Activated naive CD4-positive, alpha-beta T cell treated with anti-CD3 and anti-CD28 coated beads, Interleukin-2, amount 50 U/mL, for 72 hours (primary cell): ENCODE measurements around the gene PBRM1. TPM values are rescaled to one million over a fixed set of nuclear protein-coding genes. Genes with fewer than 3 reads are reported as not detected.

Experiments
- ATAC-seq, 2 donors: fragments of 150-1000 bp; cut with Tn5 transposase; 2 replicates each; pipeline ENCODE4 v1.10.0; 2021; ENCODE audit warnings: mild to moderate bottlenecking in 2 of 2, moderate library complexity in 2 of 2
- DNase-seq, 2 donors: peaks; one replicate each; pipeline ENCODE4 v3.0.0; 2021 to 2022; ENCODE audit warnings: low spot score in 2 of 2
- H3K27ac Mint-ChIP-seq, 2 donors: one replicate each; pipeline ENCODE4 v1.8.0; 2022; ENCODE audit warnings: mild to moderate bottlenecking in 2 of 2, mixed read lengths in 2 of 2
- H3K36me3 Mint-ChIP-seq, 2 donors: one replicate each; pipeline ENCODE4 v1.8.0; 2022; ENCODE audit warnings: mixed read lengths in 2 of 2
- H3K9me3 Mint-ChIP-seq, 2 donors: one replicate each; pipeline ENCODE4 v1.8.0; 2022; ENCODE audit warnings: mixed read lengths in 2 of 2
- total RNA-seq, 2 donors: library from RNA; stranded (reverse); gene quantifications; one replicate each; pipeline ENCODE4 v1.2.3, GENCODE V29; 2022

The PBRM1 gene
- total RNA-seq, 2 donors from 2014 or later: 69.5 to 70.1 TPM

- peaks cover 0 to 5% of the 10 kb centered on the region in 2 donors for H3K9me3 Mint-ChIP-seq
- DNase-seq (no peak), ATAC-seq (no peak)
- peaks cover 31 to 36% of the 10 kb centered on the region in 2 donors for H3K36me3 Mint-ChIP-seq
- H3K27ac Mint-ChIP-seq: peak overlapping the region; percentile 93 to 99
These were observed 147.8 kb downstream of the PBRM1 start for GRCh38 chr3:52537726-52538421.

DNA sequence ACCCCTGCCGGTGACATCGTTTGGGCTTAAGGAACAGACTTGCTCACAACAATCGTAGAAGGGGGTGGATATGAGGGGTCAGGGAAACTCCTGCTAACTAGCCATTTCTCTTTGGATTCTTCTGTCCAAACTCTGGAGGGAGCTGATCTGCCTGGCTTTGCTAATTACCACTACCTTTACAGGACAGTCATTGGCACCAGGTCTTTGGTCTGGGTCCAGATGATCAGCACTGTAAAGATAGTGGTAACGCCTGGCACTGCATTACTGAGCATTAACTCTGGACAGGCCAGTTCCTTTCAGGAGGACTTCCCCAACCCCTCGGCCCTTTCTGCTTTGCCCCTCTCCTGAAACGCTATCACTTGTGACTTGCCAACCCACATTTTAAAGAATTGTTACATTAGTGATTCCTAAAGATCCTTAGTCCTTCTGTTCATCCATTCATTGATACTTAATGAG lies 148.5 kb downstream of the PBRM1 start:
- H3K36me3 Mint-ChIP-seq: peaks cover 31 to 36% of the 10 kb centered on the region in 2 donors
- H3K9me3 Mint-ChIP-seq: peaks cover 0 to 5% of the 10 kb centered on the region in 2 donors
- H3K27ac Mint-ChIP-seq: peak overlapping the region; percentile 93 to 99
- ATAC-seq (no peak), DNase-seq (no peak)

DNA sequence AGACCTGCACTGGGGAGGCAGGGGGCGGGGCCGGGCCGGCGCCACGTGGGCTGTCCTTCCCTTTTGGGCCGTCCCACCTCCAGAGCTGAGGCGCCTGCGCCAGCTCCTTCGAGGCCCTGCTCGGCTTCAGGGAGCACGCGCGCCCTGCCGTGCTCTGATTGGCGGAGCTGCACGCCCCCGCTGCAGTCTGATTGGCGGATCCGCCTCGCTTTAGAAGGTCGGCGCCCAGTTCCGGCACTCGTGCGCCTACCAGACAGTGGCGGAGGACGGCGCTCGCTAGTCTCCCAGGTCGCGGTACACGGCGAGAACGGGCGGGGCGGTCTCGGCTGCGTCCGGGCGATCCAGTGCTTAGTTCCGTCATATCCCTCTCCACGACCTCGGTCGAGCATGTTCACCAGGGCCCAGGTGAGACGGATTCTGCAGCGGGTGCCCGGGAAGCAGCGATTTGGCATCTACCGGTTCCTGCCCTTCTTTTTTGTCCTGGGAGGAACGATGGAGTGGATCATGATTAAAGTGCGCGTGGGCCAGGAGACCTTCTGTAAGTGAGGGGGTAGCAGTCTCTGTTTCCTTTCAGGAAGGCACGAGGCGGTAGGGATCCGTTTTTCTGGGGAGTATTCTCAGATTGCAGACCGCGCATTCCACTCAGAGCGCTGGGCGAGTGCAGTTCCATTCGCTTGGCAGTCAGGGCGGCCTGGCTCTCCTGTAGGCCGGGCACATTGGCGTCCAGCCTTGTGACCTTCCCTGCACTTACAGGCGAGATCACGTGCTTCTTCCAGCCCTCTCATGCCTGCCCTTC lies 149.1 kb downstream of the PBRM1 start, which contains the start of gene UQCC5:
Gene UQCC5 (plus strand): TSS at position 237 of the 796 bp plus-strand sequence. CDS start 151 bp downstream, at position 388.
- H3K36me3 Mint-ChIP-seq: peaks cover 31 to 36% of the 10 kb centered on the region in 2 donors
- ATAC-seq (peak; percentile 90 to 92), DNase-seq (peak; percentile 97 to 99)
- peaks cover 0 to 5% of the 10 kb centered on the region in 2 donors for H3K9me3 Mint-ChIP-seq
- H3K27ac Mint-ChIP-seq: peak within 1 kb of the TSS; percentile 93 to 99

GRCh38 chr3:52536112-52536368 lies 149.7 kb downstream of the PBRM1 start:
- Mint-ChIP-seq H3K27ac (peak overlapping the region in 1 of 2 donors; percentile 93), H3K36me3 (peaks cover 27 to 34% of the 10 kb centered on the region in 2 donors)

GRCh38 chr3:52535411-52536111 lies 150.2 kb downstream of the PBRM1 start:
- Mint-ChIP-seq H3K27ac (peak overlapping the region in 1 of 2 donors; percentile 93), H3K9me3 (peaks cover 0 to 5% of the 10 kb centered on the region in 2 donors), H3K36me3 (peaks cover 27 to 30% of the 10 kb centered on the region in 2 donors)
- ATAC-seq (no peak), DNase-seq (no peak)

More at GRCh38 chr3:52536112-52536368, 149.7 kb downstream of the PBRM1 start:
- ATAC-seq (no peak), DNase-seq (no peak)
- peaks cover 0 to 5% of the 10 kb centered on the region in 2 donors for H3K9me3 Mint-ChIP-seq

DNA sequence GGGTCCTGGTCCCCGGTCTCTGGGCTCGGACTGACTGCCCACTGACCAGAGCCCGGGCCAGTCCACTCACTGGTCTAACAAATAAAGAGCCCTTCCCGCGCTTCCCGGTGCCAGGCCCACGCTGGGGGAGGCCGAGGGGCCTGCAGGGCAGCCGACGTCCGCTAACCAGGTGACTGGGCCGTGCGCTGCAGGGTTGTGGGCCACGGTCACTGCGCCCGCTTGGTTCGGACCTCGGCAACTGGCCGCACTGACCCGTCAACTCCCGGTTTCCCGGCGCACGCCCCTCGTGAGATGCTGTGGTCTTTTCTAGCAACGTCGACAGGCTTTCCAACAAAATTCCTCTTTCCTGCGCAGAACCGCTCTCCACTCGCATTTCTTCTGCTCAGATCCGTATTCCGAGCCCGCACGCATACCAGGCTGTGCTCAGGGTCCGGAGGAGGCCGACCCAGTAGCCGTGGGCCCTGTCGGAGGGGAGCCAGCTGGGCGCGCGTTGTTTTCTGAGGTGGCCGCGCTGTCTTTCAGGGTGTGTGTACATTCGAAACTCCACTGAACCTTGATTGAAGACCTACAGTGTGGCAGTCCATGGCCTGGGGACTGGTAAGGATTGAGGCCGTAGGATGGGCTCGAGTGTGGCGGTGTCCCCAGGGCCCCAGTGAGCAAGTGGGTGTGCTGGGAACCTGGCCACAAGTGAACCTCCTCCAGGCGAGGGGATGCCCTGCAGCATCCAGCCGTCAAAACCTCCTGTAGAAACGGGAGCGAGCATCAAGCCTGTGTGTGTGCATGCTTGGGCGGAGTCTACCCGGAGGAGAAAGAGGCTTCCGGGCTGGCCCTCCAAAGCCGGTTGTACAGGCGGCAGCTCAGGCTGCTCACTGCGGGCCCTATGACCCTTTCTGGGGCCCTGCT lies 151.2 kb downstream of the PBRM1 start:
- Mint-ChIP-seq H3K9me3 (peaks cover 0 to 5% of the 10 kb centered on the region in 2 donors), H3K27ac (peak overlapping the region; percentile 15 to 74), H3K36me3 (peaks cover 27 to 28% of the 10 kb centered on the region in 2 donors)
- DNase-seq (no peak), ATAC-seq (no peak)

- ATAC-seq: peak; percentile 35 to 63
- Mint-ChIP-seq H3K9me3 (no peaks in the 10 kb centered on the region), H3K27ac (peak within 1 kb of the TSS; percentile 36 to 74), H3K36me3 (peaks cover 20 to 21% of the 10 kb centered on the region in 2 donors)
- peak; percentile 70 to 81 for DNase-seq
These were observed 152.0 kb downstream of the PBRM1 start, which contains the start of gene NT5DC2 for GRCh38 chr3:52533623-52534280. Gene NT5DC2 (minus strand): TSS chr3:52533857. CDS start chr3:52533737, 120 bp downstream.

DNA sequence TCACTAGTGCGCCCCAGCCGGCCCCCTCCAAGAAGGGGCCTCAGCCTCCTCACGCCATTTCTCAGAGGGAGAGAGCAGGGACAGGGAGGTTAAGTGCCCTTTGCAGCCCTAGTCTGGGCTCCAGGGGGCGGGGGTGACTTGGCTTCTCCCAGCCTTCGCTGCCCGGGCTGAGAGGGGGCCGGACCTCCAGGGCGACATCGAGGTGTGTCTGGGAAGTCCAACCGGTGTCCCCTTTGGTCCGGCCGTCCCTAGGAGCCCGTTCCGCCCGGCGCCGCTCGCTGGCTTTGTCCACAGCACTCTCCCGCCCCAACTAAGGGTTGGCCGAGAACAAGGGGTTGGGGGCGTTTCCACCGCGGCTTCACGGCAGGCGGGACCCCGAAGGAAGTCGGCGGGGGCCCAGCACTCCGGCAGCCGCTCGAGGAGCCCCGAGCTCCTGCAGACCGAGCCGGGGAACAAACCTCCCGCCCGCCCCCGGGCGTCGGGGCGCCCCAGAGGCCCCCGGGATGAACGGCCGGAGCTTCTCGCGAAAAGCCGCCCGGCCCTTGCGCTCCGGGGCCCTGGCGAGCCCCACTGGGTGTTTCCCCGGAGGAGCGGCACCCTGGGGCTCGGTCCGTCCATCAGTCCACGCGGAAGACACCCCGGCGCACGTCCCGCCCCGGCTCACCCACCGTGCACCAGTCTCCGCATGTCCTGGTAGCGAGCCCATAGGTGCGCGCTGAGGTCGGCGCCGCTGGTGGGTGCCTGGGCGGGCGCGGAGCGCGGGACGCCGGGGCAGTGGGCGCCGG lies 152.7 kb downstream of the PBRM1 start:
- DNase-seq: peak; percentile 30 to 61
- peak in 1 of 2 donors; percentile 1 for ATAC-seq
- no peaks in the 10 kb centered on the region for H3K9me3 Mint-ChIP-seq
- peaks cover 15 to 17% of the 10 kb centered on the region in 2 donors for H3K36me3 Mint-ChIP-seq
- H3K27ac Mint-ChIP-seq: peak overlapping the region in 1 of 2 donors; percentile 36

DNA sequence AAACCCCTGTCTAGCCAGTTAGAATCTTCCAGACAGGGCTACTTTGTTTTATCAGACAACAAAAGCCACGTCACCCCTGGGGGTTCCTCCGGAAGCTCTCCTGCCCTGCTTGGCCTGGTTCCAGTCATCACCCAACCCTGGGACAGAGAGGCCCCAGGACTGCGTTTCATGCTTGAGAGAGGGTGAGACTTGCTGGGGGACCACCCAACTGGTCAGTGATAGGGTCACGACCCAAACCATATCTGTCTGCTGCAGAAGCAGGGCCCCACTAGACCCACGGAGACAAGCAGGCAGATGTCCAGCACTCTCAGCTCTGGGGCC lies 153.2 kb downstream of the PBRM1 start:
- Mint-ChIP-seq H3K27ac (peak overlapping the region in 1 of 2 donors; percentile 36), H3K36me3 (peaks cover 10 to 12% of the 10 kb centered on the region in 2 donors), H3K9me3 (no peaks in the 10 kb centered on the region)
- DNase-seq (peak in 1 of 2 donors; percentile 54), ATAC-seq (no peak)

DNA sequence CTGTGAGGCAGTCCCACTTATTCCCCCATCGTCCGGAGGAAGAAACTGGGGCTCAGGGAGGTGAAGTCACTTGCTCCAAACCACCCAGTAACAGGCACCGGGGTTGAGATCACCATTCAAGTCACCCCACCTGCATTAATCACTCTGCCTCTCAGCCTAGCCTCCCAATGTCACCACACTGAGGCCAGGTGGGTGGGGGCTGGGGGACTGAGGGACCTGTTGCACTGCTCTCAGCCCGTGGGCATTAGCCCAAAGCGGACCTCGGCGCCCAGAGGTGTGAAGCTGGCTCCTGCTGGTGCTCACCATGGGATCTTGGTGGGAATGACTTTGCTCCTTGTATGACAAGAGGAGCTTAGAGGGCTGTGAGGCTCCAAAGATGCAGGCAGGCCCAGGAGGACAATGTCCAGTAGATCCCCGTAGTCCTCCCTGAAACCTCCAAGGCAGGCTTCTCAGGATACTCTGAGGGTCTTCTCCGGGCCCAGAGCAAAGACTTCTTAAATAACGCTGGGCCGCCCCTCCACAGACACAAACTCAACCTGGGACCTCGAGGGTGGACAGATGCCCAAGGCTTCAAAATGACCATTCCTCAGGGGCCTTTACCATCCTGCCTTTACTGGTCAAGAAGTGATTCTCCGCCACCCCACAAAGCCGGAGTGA lies 153.7 kb downstream of the PBRM1 start:
- H3K36me3 Mint-ChIP-seq: peaks cover 6 to 7% of the 10 kb centered on the region in 2 donors
- DNase-seq (peak in 1 of 2 donors; percentile 50), ATAC-seq (no peak)
- H3K27ac Mint-ChIP-seq: peak overlapping the region in 1 of 2 donors; percentile 36
- no peaks in the 10 kb centered on the region for H3K9me3 Mint-ChIP-seq

DNA sequence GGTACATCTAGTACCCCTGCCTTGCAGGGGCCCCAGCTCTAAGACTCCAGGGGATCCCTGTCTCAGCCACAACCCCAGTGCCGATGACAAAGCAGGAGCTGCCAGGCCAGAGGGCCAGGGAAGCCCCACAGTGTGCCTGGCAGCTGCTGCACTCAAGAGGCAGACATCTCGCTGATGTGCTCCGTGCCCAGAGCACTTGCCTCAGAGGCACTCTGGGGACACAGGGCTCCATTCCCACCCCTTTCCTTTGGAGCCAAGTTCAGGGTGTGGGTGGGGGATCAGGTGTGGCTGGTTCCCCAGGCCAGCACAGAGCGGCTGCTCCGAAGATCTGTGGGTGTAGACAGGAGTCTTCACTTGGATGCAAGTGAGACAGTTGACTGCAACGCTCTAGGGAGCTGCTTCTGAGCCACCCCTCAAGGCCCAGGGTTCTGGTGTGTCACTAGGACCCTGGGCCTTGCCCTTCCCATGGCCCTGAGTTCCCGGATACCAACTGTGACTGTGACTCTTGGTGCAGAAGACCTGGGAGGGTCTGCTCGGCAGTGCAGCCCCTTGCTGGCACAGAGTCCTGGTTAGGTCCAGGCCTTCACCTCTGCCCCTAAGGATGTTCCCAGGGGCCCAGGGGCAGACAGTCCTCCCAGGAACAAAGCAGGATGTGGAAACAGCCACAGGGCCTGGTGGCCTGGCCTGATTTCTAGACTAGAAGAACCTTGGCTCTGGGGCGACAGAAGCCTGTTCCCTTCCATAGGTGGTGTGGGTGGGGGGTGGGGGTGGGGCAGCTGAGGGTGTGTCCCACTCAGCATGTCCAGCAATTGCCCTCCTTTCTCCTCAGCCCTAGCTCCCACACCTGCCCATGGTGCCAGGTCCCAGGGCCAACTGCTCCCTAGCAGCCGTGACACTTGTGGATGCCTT lies 154.5 kb downstream of the PBRM1 start:
- no peak for ATAC-seq
- Mint-ChIP-seq H3K9me3 (no peaks in the 10 kb centered on the region), H3K27ac (no peak overlapping the region), H3K36me3 (no peaks in the 10 kb centered on the region)
- peak in 1 of 2 donors; percentile 48 for DNase-seq

DNA sequence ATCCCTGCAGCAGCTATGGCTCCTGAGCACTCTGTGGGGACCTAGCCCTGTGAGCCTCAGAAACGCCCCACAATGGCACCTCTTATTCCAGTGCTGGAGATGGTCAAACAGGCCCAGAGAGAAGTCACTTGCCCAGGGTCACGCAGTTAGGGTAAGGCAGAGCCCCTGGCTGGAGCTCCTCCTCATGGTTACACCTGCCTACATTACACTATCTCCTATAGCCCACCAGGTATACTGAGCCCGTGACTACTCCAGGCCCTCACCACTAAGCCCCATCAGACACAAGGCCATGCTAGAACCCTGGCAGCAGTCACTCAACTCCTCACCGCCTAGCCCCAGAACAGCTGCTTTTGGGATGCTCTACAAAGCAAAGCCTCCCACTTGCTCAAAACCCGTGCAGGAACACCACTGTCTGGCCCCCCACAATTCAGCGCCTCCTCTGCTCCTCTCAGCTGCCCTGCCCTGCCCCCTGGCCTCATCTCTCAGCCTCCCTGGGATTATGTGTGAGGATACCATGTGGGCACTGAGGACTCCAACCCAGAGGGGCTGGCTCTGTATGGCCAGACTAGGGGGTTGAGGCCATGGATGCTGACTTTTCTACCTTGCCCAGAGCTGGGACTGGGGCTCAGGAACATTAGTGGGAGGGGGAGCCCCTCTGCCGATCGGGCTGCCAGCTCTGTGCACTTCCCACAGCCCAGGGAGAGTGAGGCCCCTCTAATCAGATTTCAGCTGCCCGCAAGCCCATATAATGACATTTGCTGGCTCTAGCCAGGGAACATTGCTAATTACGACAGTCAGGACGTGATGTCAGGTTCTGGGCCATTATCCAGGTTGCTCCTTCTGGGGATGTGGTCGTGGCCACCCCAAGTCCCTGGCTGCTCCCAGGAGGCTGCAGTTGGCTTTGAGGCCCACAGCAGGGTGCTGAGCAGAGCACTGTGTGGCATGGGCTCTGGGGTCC lies 156.1 kb downstream of the PBRM1 start:
- no peak for ATAC-seq
- H3K36me3 Mint-ChIP-seq: no peaks in the 10 kb centered on the region
- DNase-seq: peak in 1 of 2 donors; percentile 45
- H3K9me3 Mint-ChIP-seq: no peaks in the 10 kb centered on the region
- H3K27ac Mint-ChIP-seq: peak overlapping the region in 1 of 2 donors; percentile 41
